Erythroblast (primary cell): ENCODE data around the gene SCARB1.

Experiments
- GATA1 ChIP-seq: IDR thresholded peaks from 2 replicates; pipeline ENCODE4 v1.6.1; 2011; ENCODE audit warnings: low read depth, mild to moderate bottlenecking, control low read depth, low read length, moderate library complexity
- POLR2A ChIP-seq: IDR thresholded peaks from 2 replicates; pipeline ENCODE4 v1.6.1; 2011; ENCODE audit warnings: mild to moderate bottlenecking, low read length

- TF ChIP-seq POLR2A (no peak), GATA1 (no peak)
These were observed 61.3 kb downstream of the SCARB1 start for GRCh38 chr12:124802361-124802760.
